ACC112 (cell line): Measurements from ENCODE around the gene SH3PXD2A.

ENCODE experiments used
- H2AFZ ChIP-seq: fragments of 200-600 bp; sonication (generic); one replicate; pipeline ENCODE4 v1.6.0; 2017; ENCODE audit warnings: antibody characterized with exemption, low read length; ENCODE audit not compliant: unreplicated experiment
- H3K27ac ChIP-seq: fragments of 200-600 bp; sonication (generic); 2 replicates; pipeline ENCODE4 v1.5.1; 2014; ENCODE audit warnings: low read depth, mild to moderate bottlenecking, antibody characterized with exemption, low read length, moderate library complexity
- H3K27me3 ChIP-seq: fragments of 200-600 bp; sonication (generic); 2 replicates; pipeline ENCODE4 v1.6.1; 2014; ENCODE audit warnings: mild to moderate bottlenecking, antibody characterized with exemption, low read length, moderate library complexity, mixed read lengths; ENCODE audit not compliant: insufficient read depth
- H3K36me3 ChIP-seq: fragments of 200-600 bp; sonication (generic); 2 replicates; pipeline ENCODE4 v1.6.1; 2016; ENCODE audit warnings: mild to moderate bottlenecking, antibody characterized with exemption, low read length, moderate library complexity, mixed read lengths; ENCODE audit not compliant: insufficient read depth
- H3K4me1 ChIP-seq: fragments of 200-600 bp; sonication (generic); one replicate; pipeline ENCODE4 v1.6.1; 2016; ENCODE audit warnings: low read length, mixed read lengths; ENCODE audit not compliant: insufficient read depth, unreplicated experiment, control insufficient read depth
- H3K4me3 ChIP-seq: fragments of 200-600 bp; sonication (generic); 2 replicates; pipeline ENCODE4 v1.5.1; 2014; ENCODE audit warnings: mild to moderate bottlenecking, low read depth, low read length
- H3K79me2 ChIP-seq: fragments of 200-600 bp; sonication (generic); one replicate; pipeline ENCODE4 v1.6.0; 2016; ENCODE audit warnings: low read length; ENCODE audit not compliant: control insufficient read depth, unreplicated experiment, insufficient read depth

The SH3PXD2A gene

GRCh38 chr10:103855424-103855823 lies at the start of gene SH3PXD2A:
TSS of gene SH3PXD2A (minus strand) at chr10:103855576. CDS start at chr10:103855266, 310 bp downstream.
- Histone ChIP-seq H3K27ac (no peak within 1 kb of the TSS), H3K36me3 (no peaks in the 10 kb centered on the region), H3K4me3 (peak within 1 kb of the TSS; percentile 79), H3K4me1 (peaks cover 16% of the 10 kb centered on the region), H3K27me3 (no peaks in the 10 kb centered on the region), H3K79me2 (no peaks in the 10 kb centered on the region), H2AFZ (peak within 1 kb of the TSS; percentile 65)

DNA sequence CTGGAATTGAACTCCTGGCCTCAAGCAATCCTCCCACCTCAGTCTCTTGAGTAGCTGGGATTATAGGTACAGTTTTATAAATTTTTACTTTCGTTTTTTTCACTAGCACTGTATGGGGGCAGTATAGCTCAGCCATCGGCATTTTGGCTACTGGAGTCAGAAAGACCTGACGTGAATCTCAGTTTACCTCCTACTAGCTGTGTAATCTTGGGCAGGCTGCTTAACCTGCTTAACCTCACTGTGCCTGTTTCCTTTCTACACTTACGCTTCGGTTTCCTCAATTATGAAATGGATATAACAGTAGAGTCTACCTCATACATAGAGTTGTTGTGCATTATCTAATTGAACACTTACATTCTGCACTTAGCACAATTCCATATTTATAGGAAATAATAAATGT lies 45.9 kb upstream of the SH3PXD2A start:
- Histone ChIP-seq H3K27ac (no peak overlapping the region), H2AFZ (no peak overlapping the region), H3K79me2 (no peaks in the 10 kb centered on the region), H3K4me3 (no peak overlapping the region), H3K27me3 (no peaks in the 10 kb centered on the region), H3K4me1 (peaks cover 17% of the 10 kb centered on the region), H3K36me3 (peaks cover 22% of the 10 kb centered on the region)

GRCh38 chr10:103899312-103899711 lies 43.9 kb upstream of the SH3PXD2A start:
- Histone ChIP-seq H2AFZ (no peak overlapping the region), H3K79me2 (no peaks in the 10 kb centered on the region), H3K27me3 (no peaks in the 10 kb centered on the region), H3K27ac (no peak overlapping the region), H3K36me3 (peaks cover 16% of the 10 kb centered on the region; the same call in 1 of the 2 replicates), H3K4me1 (peaks cover 31% of the 10 kb centered on the region), H3K4me3 (no peak overlapping the region)

DNA sequence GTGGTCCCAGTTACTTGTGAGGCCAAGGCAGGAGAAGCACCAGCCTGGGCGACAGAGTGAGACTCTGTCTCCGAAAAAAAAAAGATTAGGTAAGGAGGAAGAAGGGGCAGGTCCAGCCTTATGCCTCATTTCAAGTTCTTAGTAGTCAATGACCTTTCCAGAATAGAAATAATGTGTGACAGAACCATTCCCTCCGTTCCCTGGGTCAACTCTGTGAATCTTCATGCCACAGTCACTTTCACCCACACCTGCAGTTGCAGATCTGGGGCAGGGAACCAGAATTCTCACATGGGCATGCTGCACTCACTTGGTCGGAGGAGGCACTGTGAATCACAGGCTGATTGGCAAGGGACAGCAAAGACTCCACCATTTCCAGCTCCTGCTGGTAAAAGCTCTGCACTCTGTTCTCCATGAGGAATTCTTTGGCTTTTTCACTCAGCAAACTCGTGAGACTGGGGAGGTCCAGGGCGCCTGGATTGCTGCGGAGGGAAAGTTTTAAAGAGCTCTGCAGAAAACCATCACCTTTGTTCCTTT lies 41.9 kb upstream of the SH3PXD2A start:
- H3K4me3 ChIP-seq, result no peak overlapping the region
- H2AFZ ChIP-seq, result no peak overlapping the region
- no peaks in the 10 kb centered on the region for H3K27me3 ChIP-seq
- H3K79me2 ChIP-seq, result no peaks in the 10 kb centered on the region
- H3K27ac ChIP-seq, result peak overlapping the region; percentile 88
- H3K36me3 ChIP-seq, result peaks cover 5% of the 10 kb centered on the region; the same call in 1 of the 2 replicates
- H3K4me1 ChIP-seq, result peaks cover 42% of the 10 kb centered on the region

DNA sequence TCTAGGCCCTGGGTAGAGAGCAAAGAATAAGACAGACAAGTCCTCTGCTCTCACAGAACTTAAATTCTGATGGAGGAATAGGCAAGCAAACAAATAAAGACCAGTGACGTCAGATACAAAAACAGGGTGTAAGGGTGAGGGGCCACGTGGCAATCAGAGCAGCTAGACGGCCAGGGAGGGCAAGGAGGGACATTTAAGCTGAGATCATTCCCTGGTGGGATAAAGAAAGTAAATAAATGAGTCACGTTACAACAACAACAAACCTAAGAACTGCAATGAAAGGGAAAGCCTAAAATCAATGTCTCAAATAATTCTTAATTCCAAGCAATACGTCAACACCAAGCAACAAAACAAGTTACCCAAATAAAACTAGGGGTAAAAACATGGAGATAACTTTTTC lies 40.8 kb upstream of the SH3PXD2A start:
- Histone ChIP-seq H2AFZ (peak overlapping the region; percentile 16), H3K36me3 (peaks cover 10% of the 10 kb centered on the region), H3K4me1 (peaks cover 42% of the 10 kb centered on the region), H3K4me3 (peak overlapping the region; percentile 10; the same call in 1 of the 2 replicates), H3K79me2 (no peaks in the 10 kb centered on the region), H3K27me3 (no peaks in the 10 kb centered on the region), H3K27ac (peak overlapping the region; percentile 88)

DNA sequence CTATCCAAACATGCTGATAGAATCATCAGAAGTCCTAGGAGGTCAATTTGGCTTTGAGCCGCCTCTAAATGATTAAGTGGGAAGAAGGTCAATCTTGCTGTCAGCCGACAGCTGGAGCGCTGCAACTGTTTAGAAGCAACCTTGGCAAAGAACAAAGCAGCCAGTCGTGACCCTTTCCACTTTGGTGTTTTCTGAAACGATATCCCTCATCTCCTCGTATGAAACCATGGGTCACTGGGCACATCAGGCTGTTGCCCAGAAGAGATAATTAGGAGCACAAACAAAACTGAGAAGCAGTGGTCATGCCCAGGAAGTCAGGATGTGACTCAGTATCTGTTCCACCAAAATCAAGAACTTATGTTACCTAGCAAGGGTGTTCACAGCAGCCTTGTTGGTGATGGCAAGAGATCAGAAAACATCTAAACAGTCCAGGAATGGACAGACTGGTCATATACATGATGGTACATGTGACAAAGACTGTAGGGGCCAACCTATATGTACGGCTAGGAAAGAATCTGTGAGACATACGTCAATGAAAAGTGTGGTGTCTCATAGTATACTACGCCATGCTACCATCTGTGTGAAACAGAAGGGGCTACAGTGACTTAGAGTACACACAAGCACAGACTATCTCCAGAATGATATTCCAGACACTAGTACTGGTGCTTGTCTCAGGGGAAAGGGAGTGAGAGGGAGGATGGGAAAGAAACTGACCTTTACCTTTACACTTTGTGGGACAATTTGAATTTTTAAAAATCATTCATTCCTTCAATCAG lies 40.2 kb upstream of the SH3PXD2A start:
- Histone ChIP-seq H3K4me3 (peak overlapping the region; percentile 45), H3K36me3 (peaks cover 10% of the 10 kb centered on the region), H3K27ac (peak overlapping the region; percentile 88), H3K79me2 (no peaks in the 10 kb centered on the region), H3K27me3 (no peaks in the 10 kb centered on the region), H3K4me1 (peaks cover 42% of the 10 kb centered on the region), H2AFZ (peak overlapping the region; percentile 16)

- Histone ChIP-seq H3K27me3 (no peaks in the 10 kb centered on the region), H3K27ac (peak overlapping the region; percentile 88), H3K36me3 (peaks cover 5% of the 10 kb centered on the region; the same call in 1 of the 2 replicates), H3K4me3 (peak overlapping the region; percentile 45), H3K4me1 (peaks cover 42% of the 10 kb centered on the region), H3K79me2 (no peaks in the 10 kb centered on the region), H2AFZ (peak overlapping the region; percentile 73)
Observed at GRCh38 chr10:103894441-103894864, 39.1 kb upstream of the SH3PXD2A start.

GRCh38 chr10:103893817-103894216 lies 38.4 kb upstream of the SH3PXD2A start:
- Histone ChIP-seq H3K4me1 (peaks cover 46% of the 10 kb centered on the region), H3K27ac (peak overlapping the region; percentile 88), H3K79me2 (no peaks in the 10 kb centered on the region), H3K36me3 (peaks cover 5% of the 10 kb centered on the region; the same call in 1 of the 2 replicates), H3K27me3 (no peaks in the 10 kb centered on the region), H2AFZ (no peak overlapping the region), H3K4me3 (peak overlapping the region; percentile 45; the same call in 1 of the 2 replicates)

- Histone ChIP-seq H3K27ac (no peak overlapping the region), H3K36me3 (peaks cover 5% of the 10 kb centered on the region; the same call in 1 of the 2 replicates), H3K79me2 (no peaks in the 10 kb centered on the region), H3K27me3 (no peaks in the 10 kb centered on the region), H2AFZ (no peak overlapping the region), H3K4me3 (no peak overlapping the region), H3K4me1 (peaks cover 53% of the 10 kb centered on the region)
Observed at GRCh38 chr10:103892181-103892580, 36.8 kb upstream of the SH3PXD2A start.

- no peak overlapping the region for H2AFZ ChIP-seq
- peaks cover 46% of the 10 kb centered on the region for H3K4me1 ChIP-seq
- H3K4me3 ChIP-seq, result no peak overlapping the region
- H3K27ac ChIP-seq, result no peak overlapping the region
- no peaks in the 10 kb centered on the region for H3K79me2 ChIP-seq
- no peaks in the 10 kb centered on the region for H3K27me3 ChIP-seq
- peaks cover 5% of the 10 kb centered on the region; the same call in 1 of the 2 replicates for H3K36me3 ChIP-seq
Observed at GRCh38 chr10:103890688-103891087, 35.3 kb upstream of the SH3PXD2A start.
